ENCODE measurements around the gene AGAP2.
"Not testable (repeated sequence)": the region's sequence is repeated elsewhere in the genome, so short reads cannot be mapped to it uniquely, and the experiment has no call there.

The AGAP2 gene

DNA sequence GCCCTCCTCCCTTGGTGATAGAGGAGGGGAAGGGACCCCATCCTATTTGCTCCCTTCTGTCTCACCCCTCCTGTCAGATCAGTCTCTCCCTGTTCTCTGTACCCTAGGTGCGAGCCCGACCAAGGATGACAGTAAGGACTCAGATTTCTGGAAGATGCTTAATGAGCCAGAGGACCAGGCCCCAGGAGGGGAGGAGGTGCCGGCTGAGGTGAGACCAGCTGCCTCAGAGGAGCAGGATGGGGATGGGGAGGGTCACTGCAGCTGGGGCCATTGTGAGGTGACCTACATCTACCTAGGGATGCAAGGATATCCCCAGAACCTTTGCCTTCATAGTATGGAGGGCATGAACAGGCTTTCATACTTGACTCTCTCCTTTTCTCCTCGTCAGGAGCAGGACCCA, 22.2 kb downstream of the AGAP2 start:
- DNase-seq (ENCODE audit: low read depth) = no peak
- no peak overlapping the region for H3K4me3 ChIP-seq (ENCODE audit: low read length)
- no peak for TF ChIP-seq CTCF (IDR thresholded peaks at IDR 0.05; ENCODE audit: insufficient read depth, low read depth, low read length, missing control alignments)

GRCh38 chr12:57715786-57716185, 22.8 kb downstream of the AGAP2 start:
- TF ChIP-seq CTCF (IDR thresholded peaks at IDR 0.05; ENCODE audit: insufficient read depth, low read depth, low read length, missing control alignments) = no peak
- DNase-seq (ENCODE audit: low read depth) = no peak
- no peak overlapping the region for H3K4me3 ChIP-seq (ENCODE audit: low read length)

GRCh38 chr12:57715036-57715748, 23.4 kb downstream of the AGAP2 start:
- not testable (repeated sequence) for DNase-seq (ENCODE audit: low read depth); H3K4me3 ChIP-seq (ENCODE audit: low read length)

DNA sequence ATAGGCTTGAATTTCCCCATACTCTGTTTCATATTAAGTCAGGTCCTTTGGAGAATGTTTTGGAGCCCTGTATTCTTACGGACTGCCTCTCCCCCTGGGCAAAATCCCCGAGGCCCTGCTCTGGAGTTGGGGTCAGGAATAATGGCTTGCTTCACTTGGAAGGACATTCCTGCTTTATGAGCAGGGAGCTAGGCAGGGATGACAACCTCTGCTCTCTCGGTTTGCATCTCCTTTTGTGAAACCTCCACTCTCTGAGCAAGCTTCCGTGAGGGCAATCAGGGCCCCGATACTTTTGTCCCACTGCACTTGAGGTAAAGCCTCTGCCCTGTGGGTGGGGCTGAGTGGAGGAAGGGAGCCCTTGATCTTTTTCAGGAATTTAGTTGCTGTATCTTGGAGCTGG, 25.3 kb downstream of the AGAP2 start:
- no peak for DNase-seq (ENCODE audit: low read depth)
- TF ChIP-seq CTCF (IDR thresholded peaks at IDR 0.05; ENCODE audit: insufficient read depth, low read depth, low read length, missing control alignments) = no peak
- H3K4me3 ChIP-seq (ENCODE audit: low read length) = no peak overlapping the region

DNA sequence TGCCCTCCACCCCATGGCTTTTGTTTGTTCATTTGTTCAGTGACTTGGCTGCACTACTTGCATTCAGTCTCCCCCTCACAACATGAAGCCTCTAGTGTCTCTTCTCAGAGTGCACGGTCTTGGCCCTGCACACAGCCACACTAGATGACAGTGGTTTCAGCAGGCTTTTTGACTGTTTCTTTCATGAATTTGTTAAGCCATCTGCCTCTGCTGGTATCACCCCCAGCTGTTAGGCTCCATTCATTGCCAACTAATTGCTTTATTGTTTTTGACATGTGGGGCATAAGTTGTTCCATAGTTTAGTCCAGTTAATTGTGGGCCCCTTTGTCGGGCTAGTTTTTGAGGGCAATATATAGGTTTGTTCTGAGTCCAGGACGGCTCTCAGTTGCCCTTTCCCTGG, 25.8 kb downstream of the AGAP2 start:
- no peak overlapping the region for H3K4me3 ChIP-seq (ENCODE audit: low read length)
- no peak for TF ChIP-seq CTCF (IDR thresholded peaks at IDR 0.05; ENCODE audit: insufficient read depth, low read depth, low read length, missing control alignments)
- no peak for DNase-seq (ENCODE audit: low read depth)

DNA sequence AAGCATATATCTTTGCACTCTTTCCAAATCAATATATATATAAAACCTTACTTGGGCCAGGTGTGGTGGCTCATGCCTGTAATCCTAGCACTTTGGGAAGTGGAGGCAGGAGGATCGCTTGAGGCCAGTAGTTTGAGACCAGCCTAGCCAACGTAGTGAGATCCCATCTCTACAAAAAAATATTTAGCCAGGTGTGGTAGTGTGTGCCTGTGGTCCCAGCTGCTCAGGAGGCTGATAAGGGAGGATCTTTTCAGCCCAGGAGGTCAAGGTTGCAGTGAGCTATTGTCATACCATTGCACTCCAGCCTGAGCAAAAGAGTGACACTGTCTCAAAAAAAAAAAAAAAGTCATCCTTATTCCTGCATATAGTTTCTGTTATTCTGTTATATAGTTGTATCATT, 30.2 kb downstream of the AGAP2 start:
- no peak for TF ChIP-seq CTCF (IDR thresholded peaks at IDR 0.05; ENCODE audit: insufficient read depth, low read depth, low read length, missing control alignments)
- DNase-seq (ENCODE audit: low read depth) = no peak
- no peak overlapping the region for H3K4me3 ChIP-seq (ENCODE audit: low read length)

DNA sequence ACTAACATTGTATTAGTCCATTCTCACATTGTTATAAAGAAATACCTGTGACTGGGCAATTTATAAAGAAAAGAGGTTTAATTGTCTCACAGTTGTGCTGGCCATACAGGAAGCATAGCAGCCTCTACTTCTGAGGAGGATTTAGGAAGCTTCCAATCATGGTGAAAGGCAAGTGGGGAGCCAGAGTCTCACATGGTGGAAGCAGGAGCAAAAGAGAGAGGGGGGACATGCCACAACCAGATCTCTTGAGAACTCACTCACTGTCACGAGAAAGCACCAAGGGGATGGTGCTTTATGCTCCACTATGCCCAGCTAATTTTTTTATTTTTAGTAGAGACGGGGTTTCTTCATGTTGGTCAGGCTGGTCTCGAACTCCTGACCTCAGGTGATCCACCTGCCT, 31.3 kb downstream of the AGAP2 start:
- TF ChIP-seq CTCF (IDR thresholded peaks at IDR 0.05; ENCODE audit: insufficient read depth, low read depth, low read length, missing control alignments) = no peak
- H3K4me3 ChIP-seq (ENCODE audit: low read length) = no peak overlapping the region
- no peak for DNase-seq (ENCODE audit: low read depth)
